Subcutaneous abdominal adipose tissue (tissue), 5 donors: Measurements from ENCODE around the gene PPHLN1.
"Not testable (repeated sequence)": the region's sequence is repeated elsewhere in the genome, so short reads cannot be mapped to it uniquely, and the experiment has no call there.

Experiments used
- H3K27ac ChIP-seq: one replicate; pipeline ENCODE4 v1.7.0; 2013; ENCODE audit warnings: low read depth, mild to moderate bottlenecking, inconsistent platforms, low read length, moderate library complexity
- H3K27me3 ChIP-seq, 5 donors: one replicate each; pipeline ENCODE4 v1.7.0; 2013; ENCODE audit warnings: low read length in 5 of 5, inconsistent platforms in 1 of 5; ENCODE audit not compliant: control insufficient read depth in 5 of 5, insufficient read depth in 4 of 5
- H3K36me3 ChIP-seq, 5 donors: one replicate each; pipeline ENCODE4 v1.7.0; 2013; ENCODE audit warnings: low read length in 5 of 5; ENCODE audit not compliant: control insufficient read depth in 5 of 5, insufficient read depth in 5 of 5
- H3K4me1 ChIP-seq, 5 donors: one replicate each; pipeline ENCODE4 v1.7.0; 2013; ENCODE audit warnings: low read length in 5 of 5, mild to moderate bottlenecking in 3 of 5, moderate library complexity in 1 of 5; ENCODE audit not compliant: control insufficient read depth in 5 of 5, insufficient read depth in 5 of 5
- H3K4me3 ChIP-seq, 5 donors: one replicate each; pipeline ENCODE4 v1.7.0; 2013; ENCODE audit warnings: low read length in 5 of 5, low read depth in 1 of 5
- H3K9ac ChIP-seq, 5 donors: one replicate each; pipeline ENCODE4 v1.7.0; 2013; ENCODE audit warnings: low read length in 5 of 5, mild to moderate bottlenecking in 4 of 5, moderate library complexity in 3 of 5
- H3K9me3 ChIP-seq, 5 donors: one replicate each; pipeline ENCODE4 v1.7.0; 2013; ENCODE audit warnings: low read length in 5 of 5; ENCODE audit not compliant: control insufficient read depth in 5 of 5
- donor health status: healthy.
- donor health status: healthy.
- donor health status: healthy.
- donor health status: healthy.
- donor health status: healthy.

Gene PPHLN1

DNA sequence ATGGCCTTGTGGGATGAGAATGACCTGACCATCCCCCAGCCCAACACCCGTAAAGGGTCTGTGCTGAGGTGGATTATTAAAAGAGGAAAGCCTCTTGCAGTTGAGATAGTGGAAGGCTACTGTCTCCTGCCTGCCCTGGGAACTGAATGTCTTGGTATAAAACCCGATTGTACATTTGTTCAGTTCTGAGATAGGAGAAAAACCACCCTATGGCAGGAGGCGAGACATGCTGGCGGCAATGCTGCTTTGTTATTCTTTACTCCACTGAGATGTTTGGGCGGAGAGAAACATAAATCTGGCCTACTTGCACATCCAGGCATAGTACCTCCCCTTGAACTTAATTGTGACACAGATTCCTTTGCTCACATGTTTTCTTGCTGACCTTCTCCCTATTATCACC is 62.1 kb downstream of the PPHLN1 start:
- H3K27ac ChIP-seq, H3K27me3 ChIP-seq, H3K9me3 ChIP-seq, H3K4me3 ChIP-seq, H3K4me1 ChIP-seq, H3K9ac ChIP-seq: not testable (repeated sequence)
- peaks cover 6 to 23% (median 8%) of the 10 kb centered on the region in 5 donors for H3K36me3 ChIP-seq

DNA sequence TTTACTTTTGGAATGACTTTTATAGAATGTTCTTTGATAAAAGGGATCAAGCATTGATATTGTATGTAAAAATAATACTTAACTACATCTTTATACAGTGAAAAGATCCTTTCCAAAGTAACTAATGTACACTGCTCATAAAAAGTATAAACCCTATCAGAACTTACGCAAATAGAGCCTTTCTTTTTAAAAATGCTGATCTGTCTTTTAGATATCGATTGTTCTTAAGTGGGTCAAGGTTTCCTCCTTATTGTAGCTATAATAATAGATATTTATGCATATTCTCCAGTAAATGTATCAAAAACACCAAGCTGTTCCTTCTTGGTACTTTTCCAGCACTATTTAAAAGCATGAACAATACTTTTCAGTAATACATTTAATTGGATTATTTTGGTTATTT is 68.5 kb downstream of the PPHLN1 start:
- no peaks in the 10 kb centered on the region for H3K27me3 ChIP-seq
- no peak overlapping the region for H3K4me3 ChIP-seq
- H3K27ac ChIP-seq = no peak overlapping the region
- peaks cover 0 to 4% (median 0%) of the 10 kb centered on the region in 5 donors for H3K4me1 ChIP-seq
- H3K9me3 ChIP-seq = no peaks in the 10 kb centered on the region
- H3K9ac ChIP-seq = no peak overlapping the region
- peaks cover 2 to 11% (median 4%) of the 10 kb centered on the region in 5 donors for H3K36me3 ChIP-seq

DNA sequence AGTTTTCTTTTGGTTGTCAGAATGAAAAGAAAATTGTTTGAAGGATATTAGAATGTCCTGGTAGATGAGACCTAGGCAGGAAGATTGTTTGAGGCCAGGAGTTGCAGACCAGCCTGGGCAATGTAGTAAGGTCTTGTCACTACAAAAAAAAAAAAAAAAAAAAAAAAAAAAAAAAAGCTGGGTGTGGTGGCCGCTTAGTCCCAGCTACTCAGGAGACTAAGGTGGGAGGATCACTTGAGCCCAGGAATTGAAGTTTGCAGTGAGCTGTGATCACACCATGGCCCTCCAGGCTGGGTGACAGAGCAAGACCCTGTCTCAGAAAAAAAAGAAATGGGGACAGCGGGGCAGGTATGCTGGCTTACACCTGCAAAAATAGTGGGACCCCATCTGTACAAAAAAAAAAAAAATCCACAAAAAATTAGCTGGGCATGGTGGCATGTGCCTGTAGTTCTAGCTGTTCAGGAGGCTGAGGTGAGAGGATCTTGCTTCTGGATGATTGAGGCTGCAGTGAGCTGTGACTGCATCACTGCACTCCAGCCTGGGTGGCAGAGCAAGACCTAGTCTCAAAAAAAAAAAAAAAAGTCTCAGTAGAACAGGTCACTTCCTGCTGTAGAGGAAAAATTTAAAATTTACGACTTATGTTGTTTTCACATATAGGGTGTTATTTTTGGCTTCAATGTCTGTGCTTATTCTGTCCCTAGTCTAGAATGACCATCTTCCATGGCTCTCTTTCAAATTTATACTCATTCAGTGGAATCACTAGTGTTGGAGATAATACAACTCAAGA is 70.7 kb downstream of the PPHLN1 start:
- H3K9me3 ChIP-seq = no peaks in the 10 kb centered on the region
- H3K4me1 ChIP-seq = peaks cover 0 to 4% (median 0%) of the 10 kb centered on the region in 5 donors
- H3K27ac ChIP-seq = no peak overlapping the region
- H3K36me3 ChIP-seq = peaks cover 5 to 19% (median 9%) of the 10 kb centered on the region in 5 donors
- no peak overlapping the region for H3K4me3 ChIP-seq
- no peak overlapping the region for H3K9ac ChIP-seq
- H3K27me3 ChIP-seq = no peaks in the 10 kb centered on the region

DNA sequence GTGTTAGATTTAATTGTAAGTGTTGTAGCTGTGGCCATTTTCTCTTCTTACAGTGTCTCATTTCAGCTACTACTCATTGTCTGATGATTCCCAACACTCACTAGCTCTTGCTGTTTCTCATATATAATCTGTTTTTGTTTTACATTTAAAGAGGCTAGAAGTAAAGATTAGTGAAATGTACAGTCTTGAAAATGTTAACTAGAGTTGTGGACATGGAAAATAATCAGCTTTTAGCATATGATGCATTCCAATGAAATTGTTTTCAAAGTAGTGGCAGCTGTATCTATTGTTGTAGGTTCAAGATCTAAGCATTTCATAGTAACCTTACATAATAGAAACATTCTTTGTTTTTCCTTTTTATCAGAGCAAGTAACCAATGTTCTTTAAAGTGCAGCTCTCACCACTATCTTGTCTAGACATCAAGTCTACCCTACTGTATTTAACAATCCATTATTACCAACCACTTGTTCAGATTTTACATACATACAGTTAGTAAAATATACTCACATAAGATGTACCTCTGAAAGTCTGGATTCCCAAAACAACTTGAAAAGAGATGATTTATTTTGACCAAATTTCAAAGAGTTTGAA is 76.9 kb downstream of the PPHLN1 start:
- Histone ChIP-seq H3K27ac (no peak overlapping the region), H3K4me1 (no peaks in the 10 kb centered on the region), H3K36me3 (peaks cover 6 to 16% (median 15%) of the 10 kb centered on the region in 5 donors), H3K4me3 (no peak overlapping the region), H3K9ac (no peak overlapping the region), H3K27me3 (no peaks in the 10 kb centered on the region), H3K9me3 (no peaks in the 10 kb centered on the region)

DNA sequence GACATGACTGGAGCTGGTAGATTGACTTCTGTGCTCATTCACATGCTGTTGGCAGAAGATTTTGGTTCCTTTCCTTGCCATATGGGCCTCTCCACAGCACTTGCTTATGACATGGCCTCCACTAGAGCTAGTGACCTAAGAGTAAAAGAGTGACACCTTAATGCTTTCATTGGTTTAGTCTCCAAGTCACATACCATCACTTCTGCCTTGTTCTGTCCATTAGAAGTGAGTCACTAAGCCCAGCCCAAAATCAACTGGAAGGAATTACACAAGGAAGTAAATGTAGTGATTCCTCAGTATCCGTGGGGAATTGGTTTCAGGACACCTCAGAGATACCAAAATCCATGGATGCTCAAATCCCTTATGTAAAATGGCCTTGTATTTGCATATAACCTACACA is 81.3 kb downstream of the PPHLN1 start:
- Histone ChIP-seq H3K9ac (no peak overlapping the region), H3K4me3 (no peak overlapping the region), H3K27ac (no peak overlapping the region), H3K36me3 (peaks cover 0 to 9% (median 2%) of the 10 kb centered on the region in 5 donors), H3K27me3 (no peaks in the 10 kb centered on the region), H3K9me3 (no peaks in the 10 kb centered on the region), H3K4me1 (no peaks in the 10 kb centered on the region)

DNA sequence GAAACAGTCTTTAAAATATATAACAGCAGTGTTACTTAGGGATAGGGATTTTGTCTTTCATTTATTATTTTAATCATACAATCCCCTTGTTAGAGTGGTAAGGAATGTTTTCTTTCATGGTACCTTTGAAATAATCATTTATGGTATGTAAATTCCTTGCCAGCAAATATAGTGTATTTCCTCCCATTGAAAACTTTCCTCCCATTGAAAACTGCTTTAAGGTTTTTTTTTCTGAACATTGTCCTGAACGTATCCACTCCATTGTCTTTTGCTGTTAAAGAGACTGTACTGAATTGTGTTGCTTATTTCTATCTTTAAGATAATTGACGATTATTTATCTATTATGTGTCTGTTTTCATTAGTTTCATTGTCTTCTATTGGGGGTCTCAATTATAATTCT is 83.5 kb downstream of the PPHLN1 start:
- no peaks in the 10 kb centered on the region for H3K27me3 ChIP-seq
- no peaks in the 10 kb centered on the region for H3K4me1 ChIP-seq
- no peak overlapping the region for H3K27ac ChIP-seq
- H3K36me3 ChIP-seq = peaks cover 0 to 5% (median 2%) of the 10 kb centered on the region in 5 donors
- no peak overlapping the region for H3K9ac ChIP-seq
- no peaks in the 10 kb centered on the region for H3K9me3 ChIP-seq
- H3K4me3 ChIP-seq = no peak overlapping the region

DNA sequence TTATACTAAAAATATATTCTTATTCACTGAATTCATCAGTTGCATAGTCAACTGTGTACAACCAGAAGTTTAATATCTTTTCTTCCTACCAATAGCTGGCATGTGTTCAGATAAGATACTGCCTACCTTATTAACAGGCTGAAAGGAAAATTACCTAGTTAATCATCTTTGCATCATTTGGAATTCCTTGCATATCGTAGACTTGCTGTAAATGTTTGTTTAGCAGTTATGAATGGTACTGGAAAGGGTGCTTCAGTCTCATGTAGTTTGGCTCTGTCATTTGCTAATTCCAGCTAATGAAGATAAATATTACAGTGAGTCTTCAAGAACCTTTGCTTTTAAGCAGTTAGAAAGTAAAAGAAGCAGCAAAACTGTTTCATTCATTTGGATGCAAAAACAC is 84.4 kb downstream of the PPHLN1 start:
- Histone ChIP-seq H3K4me3 (no peak overlapping the region), H3K9me3 (no peaks in the 10 kb centered on the region), H3K36me3 (peaks cover 0 to 5% (median 2%) of the 10 kb centered on the region in 5 donors), H3K27ac (no peak overlapping the region), H3K9ac (no peak overlapping the region), H3K27me3 (no peaks in the 10 kb centered on the region), H3K4me1 (no peaks in the 10 kb centered on the region)

DNA sequence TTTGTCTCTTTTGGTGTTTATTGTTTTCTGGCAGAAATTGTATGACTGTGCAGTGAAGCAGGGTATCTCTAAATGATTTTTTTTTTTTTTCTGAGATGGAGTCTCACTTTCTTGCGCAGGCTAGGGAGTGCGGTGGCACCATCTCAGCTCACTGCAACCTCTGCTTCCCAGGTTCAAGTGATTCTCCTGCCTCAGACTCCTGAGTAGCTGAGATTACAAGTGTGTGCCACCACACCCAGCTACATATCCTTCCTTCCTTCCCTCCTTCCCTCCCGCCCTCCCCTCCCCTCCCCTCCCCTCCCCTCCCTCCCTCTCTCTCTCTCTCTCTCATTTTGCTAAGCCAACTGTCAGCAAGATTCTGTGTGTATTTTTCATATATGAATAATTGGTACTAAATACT is 94.4 kb downstream of the PPHLN1 start:
- Histone ChIP-seq H3K36me3 (no peaks in the 10 kb centered on the region), H3K27ac (no peak overlapping the region), H3K4me3 (no peak overlapping the region), H3K9ac (no peak overlapping the region), H3K9me3 (no peaks in the 10 kb centered on the region), H3K4me1 (peaks cover 0 to 16% (median 5%) of the 10 kb centered on the region in 5 donors), H3K27me3 (no peaks in the 10 kb centered on the region)

DNA sequence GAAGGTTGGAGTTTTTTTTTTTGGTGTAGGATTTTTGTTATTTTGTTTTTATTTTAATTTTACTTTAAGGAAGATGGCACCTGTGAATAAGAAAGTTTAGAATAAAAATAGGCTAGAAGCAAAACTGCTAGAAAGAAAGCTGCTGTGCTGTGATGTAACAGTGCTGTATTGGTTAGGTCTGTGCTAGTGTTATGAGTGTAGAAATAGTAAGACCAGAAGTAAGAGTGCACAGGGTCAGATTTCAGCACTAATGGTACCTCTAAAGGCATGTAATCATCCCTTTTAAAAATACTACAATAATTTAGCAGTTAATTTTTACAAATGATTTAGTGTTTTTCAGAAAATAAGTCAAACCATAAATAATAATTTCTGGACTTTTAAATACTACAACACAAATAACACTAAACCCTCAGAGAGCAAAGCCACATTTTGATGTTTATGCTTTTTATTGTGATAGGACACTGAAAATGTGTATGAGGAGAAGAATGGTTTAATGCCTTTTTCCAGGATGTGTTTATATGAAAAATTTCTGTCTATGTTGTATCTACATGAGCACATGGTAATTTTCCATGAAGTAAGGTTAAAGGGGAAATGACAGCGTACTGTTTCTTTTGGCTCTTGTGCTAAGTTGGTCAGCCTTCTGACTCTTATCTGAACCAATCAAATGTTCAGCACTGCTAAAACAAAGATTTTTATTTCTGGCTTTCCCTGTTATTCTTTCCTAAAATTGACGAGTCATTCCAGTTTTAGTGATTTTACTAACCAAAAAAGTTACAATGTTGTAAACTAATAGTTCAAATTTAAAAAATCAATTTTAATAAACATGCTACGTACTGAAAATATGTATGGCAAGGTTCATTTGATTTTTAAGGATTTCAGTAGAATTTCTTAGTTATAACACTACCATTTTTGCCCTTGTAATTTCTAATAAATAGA is 96.1 kb downstream of the PPHLN1 start:
- H3K27ac ChIP-seq = no peak overlapping the region

More for the DNA sequence above, 96.1 kb downstream of the PPHLN1 start:
- H3K4me3 ChIP-seq = peak overlapping the region in 1 of 5 donors; percentile 22
- H3K9ac ChIP-seq = peak overlapping the region in 2 of 5 donors; percentile 20 to 66
- no peaks in the 10 kb centered on the region for H3K36me3 ChIP-seq
- H3K4me1 ChIP-seq = peaks cover 0 to 16% (median 5%) of the 10 kb centered on the region in 5 donors
- no peaks in the 10 kb centered on the region for H3K27me3 ChIP-seq
- no peaks in the 10 kb centered on the region for H3K9me3 ChIP-seq
